ENCODE results near the gene BAK1.
"Not testable (repeated sequence)": the region's sequence is repeated elsewhere in the genome, so short reads cannot be mapped to it uniquely, and the experiment has no call there.

BAK1 gene

GRCh38 chr6:33585403-33586107 is 5.5 kb upstream of the BAK1 start:
- DNase-seq = peak; percentile 92

DNA sequence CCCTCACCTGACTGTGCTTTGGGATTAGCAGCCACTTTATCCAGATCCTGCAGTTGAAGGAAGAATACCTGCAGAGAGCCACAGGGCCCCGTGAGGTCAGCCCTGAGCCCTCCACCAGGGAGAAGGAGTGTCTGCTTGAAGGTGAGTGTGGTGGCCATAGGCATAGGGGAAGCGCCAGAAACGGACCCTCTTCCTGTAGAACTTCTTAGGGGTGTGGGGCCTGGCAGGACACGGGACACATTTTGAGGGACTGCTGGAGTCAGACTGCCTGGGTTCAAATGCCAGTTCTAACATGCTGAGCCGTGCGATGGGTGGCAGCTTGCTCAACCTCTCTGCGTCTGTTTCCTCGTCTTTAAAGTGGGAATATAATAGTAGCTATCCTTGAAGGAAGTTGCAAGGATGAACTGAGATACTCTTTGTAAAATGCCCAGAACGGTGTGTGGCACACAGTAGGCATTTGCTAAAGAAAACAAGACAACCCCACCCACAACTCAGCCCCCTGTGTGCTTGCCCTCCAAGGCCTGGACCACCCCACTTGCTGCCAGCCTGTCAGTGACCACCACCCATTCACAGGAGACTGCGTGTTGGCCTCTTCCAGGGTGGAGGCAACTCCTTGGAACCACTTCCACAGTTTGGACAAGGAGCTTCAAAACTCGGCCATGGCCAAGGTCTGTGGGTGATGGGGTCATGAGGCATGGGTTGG is 4.8 kb upstream of the BAK1 start:
- no peak for DNase-seq

- no peak for DNase-seq
Measured at GRCh38 chr6:33583591-33584155, 3.6 kb upstream of the BAK1 start.

- no peak for DNase-seq
Measured at GRCh38 chr6:33581186-33581585, 1.1 kb upstream of the BAK1 start.

DNA sequence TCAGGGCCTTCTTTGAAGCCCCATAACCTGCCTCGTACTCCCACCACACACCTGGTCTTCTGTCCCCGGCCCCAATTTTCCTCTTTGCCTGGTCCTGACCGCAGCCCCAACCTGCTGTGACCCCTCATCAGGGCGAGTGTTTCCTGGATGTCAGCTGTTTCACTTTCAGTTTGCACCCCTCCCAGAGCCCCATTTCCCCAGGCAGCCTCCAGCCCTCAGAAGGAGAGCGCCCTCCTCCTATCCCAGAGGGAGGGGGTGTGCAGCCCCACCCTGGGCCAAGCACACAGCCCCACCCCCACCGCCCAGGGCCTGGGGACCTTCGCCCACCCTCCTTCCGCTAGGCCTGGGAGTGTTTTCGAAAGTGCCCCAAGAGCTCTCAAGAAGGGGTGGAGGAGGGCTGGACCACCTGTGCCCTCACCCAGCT is 1.5 kb downstream of the BAK1 start:
- peak; percentile 64 for DNase-seq

DNA sequence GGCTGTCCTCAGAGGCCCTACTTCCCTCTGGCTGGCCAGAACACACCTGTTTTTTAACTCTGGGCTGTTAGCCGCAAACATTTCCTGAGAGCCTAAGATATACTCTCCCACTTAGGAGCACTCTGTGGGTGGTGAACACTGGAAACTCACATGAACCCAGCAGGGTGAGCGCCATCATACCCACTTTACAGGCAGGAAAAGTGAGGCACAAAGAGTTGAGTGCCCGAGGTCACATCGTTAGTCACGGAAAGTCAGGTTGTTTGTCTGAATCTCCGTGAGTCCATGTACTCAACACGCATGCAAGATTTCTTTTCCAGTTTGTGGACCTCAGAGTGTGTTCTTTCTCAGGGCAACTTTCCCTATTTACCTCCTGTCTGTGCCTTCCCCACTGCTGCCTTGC is 1.9 kb downstream of the BAK1 start:
- no peak for DNase-seq

DNA sequence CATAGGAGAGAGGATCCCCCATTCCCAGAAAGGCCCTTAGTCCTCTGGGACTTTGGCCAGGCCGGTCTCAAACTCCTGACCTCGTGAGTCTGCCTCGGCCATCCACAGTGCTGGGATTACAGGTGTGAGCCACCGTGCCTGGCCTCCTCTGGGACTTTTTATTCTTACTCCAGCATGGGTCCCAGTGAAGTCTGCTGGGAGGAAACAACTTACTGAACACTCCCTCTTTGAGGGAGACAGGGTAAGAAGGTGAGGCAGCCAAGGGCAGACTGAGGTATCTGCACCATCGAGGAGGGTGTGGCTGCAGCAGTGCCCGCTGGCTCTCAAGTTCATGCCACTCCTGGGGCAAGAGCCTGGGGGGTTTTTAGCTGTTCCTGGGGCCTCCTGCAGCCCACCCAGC is 2.4 kb downstream of the BAK1 start:
- DNase-seq = no peak

DNA sequence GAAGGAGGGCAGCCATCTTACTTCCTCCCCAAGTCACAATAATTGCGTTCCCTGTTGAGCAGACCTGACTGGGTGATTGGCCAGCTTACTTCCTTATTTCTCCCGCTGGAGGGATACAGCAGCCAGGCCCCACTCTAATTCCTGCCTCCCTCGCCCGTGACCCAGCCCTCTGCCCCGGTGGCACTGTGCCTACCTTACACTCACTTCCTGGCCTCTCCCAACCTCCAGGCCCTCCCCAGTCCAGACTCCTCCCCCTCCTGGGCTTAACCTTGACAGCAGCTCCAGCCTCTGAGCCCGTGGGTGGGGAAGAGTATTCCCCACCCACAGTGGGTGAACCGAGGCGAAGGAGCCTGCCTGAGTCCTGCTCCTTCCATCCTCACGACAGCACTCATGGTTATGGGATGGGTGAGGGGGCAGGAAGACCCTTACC is 3.0 kb downstream of the BAK1 start:
- DNase-seq = peak; percentile 37

DNA sequence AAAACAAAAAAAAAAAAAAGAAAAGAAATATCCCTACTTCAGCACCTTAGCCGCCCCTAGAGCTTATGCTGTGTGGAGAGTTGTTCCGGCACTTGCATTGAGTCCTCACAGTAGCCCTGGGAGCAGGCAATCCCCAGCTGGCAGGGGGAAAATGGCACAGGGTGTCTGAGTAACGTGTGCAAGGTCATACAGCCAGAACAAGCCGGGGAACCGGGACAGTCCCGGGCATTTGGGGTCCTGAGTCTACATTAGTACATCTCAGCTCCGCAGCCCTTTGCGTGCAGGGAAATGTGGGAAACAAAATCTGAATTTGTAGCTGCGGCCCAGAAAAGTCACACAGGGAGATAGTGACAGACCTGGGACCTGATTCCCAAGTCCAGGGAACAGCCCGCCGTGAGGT is 3.4 kb downstream of the BAK1 start:
- no peak for DNase-seq

DNA sequence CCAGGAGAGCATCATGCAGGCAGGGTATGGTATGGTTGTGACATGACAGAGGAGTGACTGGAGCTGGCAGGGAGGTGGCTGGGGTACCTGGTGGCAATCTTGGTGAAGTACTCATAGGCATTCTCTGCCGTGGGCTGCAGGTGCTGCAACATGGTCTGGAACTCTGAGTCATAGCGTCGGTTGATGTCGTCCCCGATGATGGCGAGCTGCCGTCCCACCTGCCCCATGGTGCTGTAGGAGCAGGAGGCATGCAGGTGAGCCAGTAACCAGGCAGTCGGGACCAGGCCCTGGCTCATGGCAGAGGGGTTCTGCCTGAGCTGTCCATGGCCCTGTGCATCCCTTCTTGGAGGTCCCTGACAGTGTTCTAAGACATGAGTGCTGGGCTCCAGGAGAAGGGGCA is 4.9 kb downstream of the BAK1 start:
- no peak for DNase-seq

DNA sequence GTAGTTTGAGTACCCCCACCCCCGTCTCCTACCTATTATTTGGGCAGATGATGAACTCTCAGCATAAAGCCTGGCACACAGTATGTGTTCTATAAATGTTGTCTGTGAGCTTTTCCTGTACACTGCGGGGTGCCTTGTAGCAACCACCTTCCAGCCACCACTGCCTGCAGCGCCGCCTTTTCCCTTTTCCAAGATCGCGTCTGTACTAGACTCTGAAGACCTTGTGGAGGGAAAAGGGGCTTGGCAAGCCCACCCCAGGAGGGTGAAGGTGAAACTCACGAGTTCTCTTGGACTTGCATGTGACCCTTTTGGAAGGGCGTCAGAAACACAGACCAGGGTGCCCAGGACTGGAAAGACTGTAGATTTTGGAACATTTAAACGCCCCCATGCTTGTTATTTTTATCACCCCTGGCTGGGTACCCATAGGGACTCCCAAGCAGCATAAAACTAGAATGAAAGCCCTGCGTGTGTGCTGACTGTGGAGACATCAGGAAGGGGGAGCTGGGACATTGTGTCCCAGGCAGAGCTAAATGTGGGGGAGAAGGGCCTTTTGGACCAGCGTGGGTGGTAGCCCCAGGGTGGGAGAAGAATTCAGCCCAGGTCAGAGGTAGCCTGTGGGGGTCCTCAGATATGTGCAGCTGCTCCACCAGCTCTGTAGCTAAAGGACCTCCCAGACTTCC is 8.3 kb downstream of the BAK1 start:
- DNase-seq = no peak

DNA sequence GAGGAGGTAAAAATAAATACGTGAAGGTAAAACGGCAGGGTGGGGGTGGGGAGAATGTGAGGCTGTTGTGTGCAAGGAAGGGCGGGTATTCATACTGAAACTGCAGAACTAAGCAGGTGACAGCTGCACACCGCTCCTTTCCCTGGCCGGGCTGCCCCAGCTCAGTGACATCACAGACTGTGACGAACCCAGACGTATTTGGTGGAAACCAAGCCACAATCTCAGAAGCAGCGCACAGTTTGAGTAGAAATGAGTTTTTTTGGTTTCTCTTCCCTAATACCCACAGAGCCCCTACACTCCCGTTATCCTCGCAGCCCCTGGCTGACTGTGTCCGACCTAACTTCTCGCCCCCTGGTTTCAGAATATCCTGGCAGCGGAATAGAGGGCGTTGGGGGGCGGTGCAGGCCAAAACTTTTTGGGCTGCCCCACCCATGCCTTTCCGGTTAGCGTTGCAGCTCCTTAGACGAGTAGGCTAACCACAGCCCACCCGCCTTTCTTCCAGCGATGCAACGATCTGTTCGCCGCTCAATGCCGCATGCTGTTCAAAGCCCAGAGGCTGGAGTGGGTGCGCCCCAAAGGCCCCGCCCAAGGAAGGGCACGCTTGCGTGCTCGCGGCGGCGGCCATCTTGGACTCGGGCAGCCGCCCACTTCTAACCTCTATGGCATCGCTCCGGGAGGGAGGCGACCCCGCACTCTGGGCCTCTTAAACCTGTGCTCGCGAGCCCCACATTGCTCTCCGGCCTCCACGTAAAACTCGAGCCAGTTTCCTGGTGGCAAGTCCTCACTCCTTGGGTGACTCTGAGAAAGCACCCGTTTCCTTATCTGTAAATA is 9.1 kb downstream of the BAK1 start:
- peak; percentile 97 for DNase-seq

GRCh38 chr6:33568826-33569570 is 11.1 kb downstream of the BAK1 start:
- no peak for DNase-seq

GRCh38 chr6:33567836-33568235 is 12.2 kb downstream of the BAK1 start:
- DNase-seq = no peak

DNA sequence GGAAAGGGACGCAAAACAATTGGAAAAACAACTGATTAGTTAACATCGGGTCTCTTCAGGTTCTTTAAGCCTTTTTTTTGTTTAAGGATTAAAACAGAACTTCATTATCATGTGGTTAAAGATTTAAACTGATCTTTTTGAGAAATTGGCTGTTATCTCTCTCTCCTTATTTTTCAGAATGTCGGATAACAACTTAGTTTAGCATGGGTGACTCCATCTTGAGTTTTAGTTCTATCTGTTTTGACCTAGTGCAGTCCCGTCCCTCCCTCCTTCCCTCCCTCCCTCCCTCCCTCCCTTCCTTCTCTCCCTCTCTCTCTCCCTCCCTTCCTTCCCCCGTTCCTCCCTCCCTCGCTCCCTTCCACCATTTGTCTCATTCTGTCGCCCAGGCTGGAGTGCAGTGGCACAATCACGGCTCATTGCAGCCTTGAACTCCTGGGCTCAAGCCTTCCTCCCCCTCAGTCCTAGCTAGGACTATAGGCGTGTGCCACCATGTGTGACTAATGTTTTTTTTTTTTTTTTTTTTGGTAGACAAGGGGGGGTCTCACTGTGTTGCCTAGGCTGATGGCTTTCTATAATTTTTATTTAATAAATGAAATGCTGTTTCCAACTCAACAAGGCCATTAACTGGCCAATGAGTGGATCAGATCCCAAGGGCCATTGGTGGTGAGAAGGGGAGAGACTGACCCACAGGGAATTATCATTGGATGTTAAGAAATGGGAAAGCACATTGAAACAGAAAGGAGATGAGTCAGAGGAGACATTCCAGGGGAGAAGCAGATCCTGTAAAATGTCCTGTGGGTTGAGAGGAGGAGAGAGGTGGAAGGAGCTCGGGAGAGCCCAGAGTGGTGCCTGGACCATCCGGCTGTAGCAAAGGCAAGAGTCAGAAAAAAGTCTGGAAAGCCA is 13.6 kb downstream of the BAK1 start:
- no peak for DNase-seq

DNA sequence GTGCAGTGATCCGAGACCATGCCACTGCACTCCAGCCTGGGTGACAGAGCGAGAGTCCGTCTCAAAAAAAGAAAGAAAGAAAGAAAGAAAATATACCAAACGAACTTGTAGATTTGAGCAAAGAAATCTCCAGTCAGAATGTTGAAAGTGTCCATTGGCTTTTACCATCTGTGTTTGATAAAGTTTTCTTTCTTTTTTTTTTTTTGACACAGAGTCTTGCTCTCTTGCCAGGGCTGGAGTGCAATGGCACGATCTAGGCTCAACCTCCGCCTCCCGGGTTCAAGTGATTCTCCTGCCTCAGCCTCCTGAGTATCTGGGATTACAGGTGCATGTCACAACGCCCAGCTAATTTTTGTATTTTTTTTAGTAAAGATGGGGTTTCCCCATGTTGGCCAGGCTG is 21.3 kb downstream of the BAK1 start:
- no peak for DNase-seq

DNA sequence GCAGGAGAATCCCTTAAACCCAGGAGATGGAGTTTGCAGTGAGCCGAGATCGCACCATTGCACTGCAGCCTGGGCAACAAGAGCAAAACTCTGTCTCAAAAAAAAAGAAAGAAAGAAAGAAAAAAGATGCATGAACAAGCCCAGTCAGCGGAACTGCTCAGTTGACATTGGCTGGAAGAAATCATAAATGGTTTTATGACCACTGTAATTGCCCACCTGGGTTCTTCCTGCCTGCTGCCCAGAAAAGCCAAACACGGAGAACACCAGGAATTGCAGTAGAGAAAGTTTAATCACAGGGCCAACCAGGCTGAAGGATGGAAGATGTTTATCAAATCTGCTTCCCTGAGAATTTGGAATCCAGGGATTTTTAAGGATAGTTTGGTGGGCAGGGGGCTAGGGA is 22.7 kb downstream of the BAK1 start:
- DNase-seq = no peak

DNA sequence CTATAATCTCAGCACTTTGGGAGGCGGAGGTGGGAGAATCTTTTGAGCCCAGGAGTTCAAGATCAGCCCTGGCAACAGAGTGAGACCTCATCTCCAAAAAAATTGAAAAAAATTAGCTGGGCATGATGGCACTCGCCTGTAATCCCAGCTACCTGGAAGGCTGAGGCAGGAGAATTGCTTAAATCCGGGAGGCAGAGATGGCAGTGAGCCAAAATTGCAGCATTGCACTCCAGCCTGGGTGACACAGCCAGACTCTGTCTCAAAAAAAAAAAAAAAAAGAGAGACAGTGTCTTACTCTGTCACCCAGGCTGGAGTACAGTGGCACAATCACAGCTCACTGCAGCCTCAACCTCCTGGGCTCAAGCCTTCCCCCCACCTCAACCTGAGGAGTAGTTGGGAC is 27.2 kb downstream of the BAK1 start:
- not testable (repeated sequence) for DNase-seq

DNA sequence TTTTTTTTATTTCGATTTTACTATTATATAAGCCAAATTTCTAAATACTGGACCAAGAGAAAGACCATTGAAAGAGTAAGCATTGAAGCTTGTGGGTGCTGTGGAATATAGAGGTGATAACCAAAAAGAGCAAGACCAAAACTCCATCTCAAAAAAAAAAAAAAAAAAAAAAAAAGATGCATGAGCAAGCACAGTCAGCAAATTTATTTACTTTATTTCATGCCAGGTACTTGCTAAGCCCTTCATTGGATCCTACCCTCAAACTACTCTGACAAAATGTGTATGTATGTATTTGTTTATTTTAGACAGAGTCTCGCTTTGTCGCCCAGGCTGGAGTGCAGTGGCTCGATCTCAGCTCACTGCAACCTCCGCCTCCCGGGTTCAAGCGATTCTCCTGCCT is 27.8 kb downstream of the BAK1 start:
- no peak for DNase-seq

- DNase-seq = no peak
Measured at GRCh38 chr6:33551538-33551937, 28.5 kb downstream of the BAK1 start.

- no peak for DNase-seq
Measured at GRCh38 chr6:33549896-33550295, 30.2 kb downstream of the BAK1 start.

Measured in activated CD4-positive, alpha-beta T cell treated with anti-CD3 and anti-CD28 coated beads, Interleukin-2, amount 50 U/mL, for 16 hours (primary cell).